NCI-H187 (cell line): ENCODE results near the gene SLC25A11.
"Not testable (repeated sequence)": the region's sequence is repeated elsewhere in the genome, so short reads cannot be mapped to it uniquely, and the experiment has no call there.

ENCODE experiments used
- DNase-seq, 2 experiments: peaks; one replicate each; lab custom pipeline; 2025; lab: John Stamatoyannopoulos, UW

Gene SLC25A11

GRCh38 chr17:4945176-4945943 lies 5.5 kb upstream of the SLC25A11 start:
- DNase-seq, result no peak

GRCh38 chr17:4944554-4945175 lies 4.8 kb upstream of the SLC25A11 start:
- no peak for DNase-seq

- no peak for DNase-seq
Observed at GRCh38 chr17:4944163-4944553, 4.3 kb upstream of the SLC25A11 start.

- DNase-seq, result no peak
Observed at GRCh38 chr17:4942760-4943508, 3.1 kb upstream of the SLC25A11 start.

- DNase-seq, result no peak
Observed at GRCh38 chr17:4941319-4941610, 1.4 kb upstream of the SLC25A11 start.

- DNase-seq, result no peak
Observed at GRCh38 chr17:4940555-4941318, 891 bp upstream of the SLC25A11 start.

GRCh38 chr17:4939546-4939795 lies 375 bp downstream of the SLC25A11 start:
- DNase-seq, result no peak

- no peak for DNase-seq
Observed at GRCh38 chr17:4938688-4939545, 929 bp downstream of the SLC25A11 start.

- DNase-seq, result no peak
Observed at GRCh38 chr17:4938069-4938491, 1.8 kb downstream of the SLC25A11 start.

- no peak for DNase-seq
Observed at GRCh38 chr17:4937553-4937952, 2.3 kb downstream of the SLC25A11 start.

- DNase-seq, result no peak
Observed at GRCh38 chr17:4936436-4936835, 3.4 kb downstream of the SLC25A11 start.

- no peak for DNase-seq
Observed at GRCh38 chr17:4935650-4936049, 4.2 kb downstream of the SLC25A11 start.

- no peak for DNase-seq
Observed at GRCh38 chr17:4934173-4934979, 5.5 kb downstream of the SLC25A11 start.

- DNase-seq, result no peak
Observed at GRCh38 chr17:4933646-4934045, 6.2 kb downstream of the SLC25A11 start.

GRCh38 chr17:4932756-4933155 lies 7.1 kb downstream of the SLC25A11 start:
- DNase-seq, result no peak

GRCh38 chr17:4931963-4932362 lies 7.9 kb downstream of the SLC25A11 start, which contains the start of gene GP1BA:
Gene GP1BA, plus strand, starts transcription at chr17:4932277. Its CDS starts 328 bp downstream, at chr17:4932605.
- no peak for DNase-seq

- no peak for DNase-seq
Observed at GRCh38 chr17:4928881-4929280, 11.0 kb downstream of the SLC25A11 start.

- not testable (repeated sequence) for DNase-seq
Observed at GRCh38 chr17:4926577-4927335, 13.1 kb downstream of the SLC25A11 start.

GRCh38 chr17:4921320-4921719 lies 18.5 kb downstream of the SLC25A11 start:
- no peak for DNase-seq
